Measurements from ENCODE around the gene DYNC1H1.

DYNC1H1 gene

GRCh38 chr14:101986953-101987352 lies 22.6 kb downstream of the DYNC1H1 start:
- TF ChIP-seq FOXM1 (IDR thresholded peaks at IDR 0.05; ENCODE audit: borderline replicate concordance) (no peak), LEF1 (IDR thresholded peaks at IDR 0.05; ENCODE audit: borderline replicate concordance) (no peak), SP1 (IDR thresholded peaks at IDR 0.05) (no peak), FOXA1 (IDR thresholded peaks at IDR 0.05) (no peak), CTBP1 (IDR thresholded peaks at IDR 0.05; ENCODE audit: borderline replicate concordance) (no peak), NFRKB (IDR thresholded peaks at IDR 0.05) (no peak), PKNOX1 (IDR thresholded peaks at IDR 0.05) (no peak), L3MBTL2 (conservative IDR thresholded peaks at IDR 0.05) (no peak), ELF4 (IDR thresholded peaks at IDR 0.05) (no peak), ZNF384 (IDR thresholded peaks at IDR 0.05) (no peak), FOXK2 (IDR thresholded peaks at IDR 0.05) (no peak), TARDBP (IDR thresholded peaks at IDR 0.05) (no peak), BHLHE40 (IDR thresholded peaks at IDR 0.05; ENCODE audit: borderline replicate concordance) (no peak), HDGF (IDR thresholded peaks at IDR 0.05; ENCODE audit: borderline replicate concordance) (no peak)
- no peak for DNase-seq (ENCODE audit: extremely low spot score)
- POLR2A ChIA-PET = no interaction called here
- CTCF ChIA-PET = interaction anchor here (1.0 kb wide), 1 partner anchor 59 kb away, joined by 3 read pairs; no protein-coding TSS in a partner anchor

GRCh38 chr14:101988377-101988776 lies 24.0 kb downstream of the DYNC1H1 start:
- CTCF ChIA-PET = no interaction called here
- TF ChIP-seq LEF1 (IDR thresholded peaks at IDR 0.05; ENCODE audit: borderline replicate concordance) = no peak
- no peak for TF ChIP-seq FOXM1 (IDR thresholded peaks at IDR 0.05; ENCODE audit: borderline replicate concordance)
- TF ChIP-seq HDGF (IDR thresholded peaks at IDR 0.05; ENCODE audit: borderline replicate concordance) = no peak
- TF ChIP-seq SP1 (IDR thresholded peaks at IDR 0.05) = no peak
- no peak for TF ChIP-seq PKNOX1 (IDR thresholded peaks at IDR 0.05)
- no peak for TF ChIP-seq CTBP1 (IDR thresholded peaks at IDR 0.05; ENCODE audit: borderline replicate concordance)
- TF ChIP-seq BHLHE40 (IDR thresholded peaks at IDR 0.05; ENCODE audit: borderline replicate concordance) = no peak
- no peak for TF ChIP-seq NFRKB (IDR thresholded peaks at IDR 0.05)
- TF ChIP-seq TARDBP (IDR thresholded peaks at IDR 0.05) = no peak
- no peak for TF ChIP-seq L3MBTL2 (conservative IDR thresholded peaks at IDR 0.05)
- TF ChIP-seq ZNF384 (IDR thresholded peaks at IDR 0.05) = no peak
- no peak for TF ChIP-seq ELF4 (IDR thresholded peaks at IDR 0.05)
- no peak for TF ChIP-seq ARNT (IDR thresholded peaks at IDR 0.05)
- TF ChIP-seq FOXA1 (IDR thresholded peaks at IDR 0.05) = no peak
- TF ChIP-seq SUZ12 (IDR thresholded peaks at IDR 0.05) = no peak
- no peak for TF ChIP-seq FOXK2 (IDR thresholded peaks at IDR 0.05)
- POLR2A ChIA-PET = no interaction called here
- DNase-seq (ENCODE audit: extremely low spot score) = no peak

- no peak for TF ChIP-seq ELF4 (IDR thresholded peaks at IDR 0.05)
- CTCF ChIA-PET = no interaction called here
These were observed 27.0 kb downstream of the DYNC1H1 start for GRCh38 chr14:101991352-101991751.

GRCh38 chr14:101992708-101993107 lies 28.3 kb downstream of the DYNC1H1 start:
- POLR2A ChIA-PET = interaction anchor here (0.6 kb wide), 1 partner anchor 44 kb away, joined by 3 read pairs; no protein-coding TSS in a partner anchor
- no peak for TF ChIP-seq SP1 (IDR thresholded peaks at IDR 0.05)
- no peak for TF ChIP-seq NFRKB (IDR thresholded peaks at IDR 0.05)
- TF ChIP-seq SUZ12 (IDR thresholded peaks at IDR 0.05) = no peak
- TF ChIP-seq ARNT (IDR thresholded peaks at IDR 0.05) = no peak
- TF ChIP-seq FOXK2 (IDR thresholded peaks at IDR 0.05) = no peak
- no peak for TF ChIP-seq L3MBTL2 (conservative IDR thresholded peaks at IDR 0.05)
- TF ChIP-seq ZNF384 (IDR thresholded peaks at IDR 0.05) = no peak
- TF ChIP-seq PKNOX1 (IDR thresholded peaks at IDR 0.05) = no peak
- no peak for TF ChIP-seq LEF1 (IDR thresholded peaks at IDR 0.05; ENCODE audit: borderline replicate concordance)
- TF ChIP-seq BHLHE40 (IDR thresholded peaks at IDR 0.05; ENCODE audit: borderline replicate concordance) = no peak
- TF ChIP-seq FOXA1 (IDR thresholded peaks at IDR 0.05) = no peak
- no peak for TF ChIP-seq CTBP1 (IDR thresholded peaks at IDR 0.05; ENCODE audit: borderline replicate concordance)
- TF ChIP-seq ELF4 (IDR thresholded peaks at IDR 0.05) = no peak
- TF ChIP-seq HDGF (IDR thresholded peaks at IDR 0.05; ENCODE audit: borderline replicate concordance) = no peak
- no peak for TF ChIP-seq FOXM1 (IDR thresholded peaks at IDR 0.05; ENCODE audit: borderline replicate concordance)
- TF ChIP-seq TARDBP (IDR thresholded peaks at IDR 0.05) = no peak
- DNase-seq (ENCODE audit: extremely low spot score) = no peak
- CTCF ChIA-PET = interaction anchor here (1.2 kb wide), 1 partner anchor 33 kb away, joined by 3 read pairs; no protein-coding TSS in a partner anchor

More at GRCh38 chr14:101991352-101991751, 27.0 kb downstream of the DYNC1H1 start:
- POLR2A ChIA-PET = interaction anchor here (1.3 kb wide), 1 partner anchor 10 kb away, joined by 4 read pairs; no protein-coding TSS in a partner anchor
- no peak for DNase-seq (ENCODE audit: extremely low spot score)

- ChIA-PET CTCF (interaction anchor here (0.9 kb wide), 1 partner anchor 36 kb away, joined by 3 read pairs; no protein-coding TSS in a partner anchor), POLR2A (no interaction called here)
- no peak for DNase-seq (ENCODE audit: extremely low spot score)
- TF ChIP-seq SP1 (IDR thresholded peaks at IDR 0.05) = no peak
- TF ChIP-seq HDGF (IDR thresholded peaks at IDR 0.05; ENCODE audit: borderline replicate concordance) = no peak
- no peak for TF ChIP-seq ELF4 (IDR thresholded peaks at IDR 0.05)
- no peak for TF ChIP-seq FOXK2 (IDR thresholded peaks at IDR 0.05)
- no peak for TF ChIP-seq LEF1 (IDR thresholded peaks at IDR 0.05; ENCODE audit: borderline replicate concordance)
- TF ChIP-seq BHLHE40 (IDR thresholded peaks at IDR 0.05; ENCODE audit: borderline replicate concordance) = no peak
- TF ChIP-seq L3MBTL2 (conservative IDR thresholded peaks at IDR 0.05) = no peak
- no peak for TF ChIP-seq CTBP1 (IDR thresholded peaks at IDR 0.05; ENCODE audit: borderline replicate concordance)
- no peak for TF ChIP-seq ZNF384 (IDR thresholded peaks at IDR 0.05)
- no peak for TF ChIP-seq FOXA1 (IDR thresholded peaks at IDR 0.05)
- TF ChIP-seq ARNT (IDR thresholded peaks at IDR 0.05) = no peak
- no peak for TF ChIP-seq NFRKB (IDR thresholded peaks at IDR 0.05)
These were observed 33.3 kb downstream of the DYNC1H1 start for GRCh38 chr14:101997429-101998336.
